HG03066 (cell line): ENCODE data around the gene PSMC3.
A peak's percentile ranks its signal among the peaks of the same experiment; 100 is the strongest.

Experiments
- ATAC-seq: cut with Tn5 transposase; IDR thresholded peaks from one replicate; pipeline ENCODE4 v1.9.1; 2021; ENCODE audit warnings: low read depth; ENCODE audit not compliant: unreplicated experiment

The PSMC3 gene

DNA sequence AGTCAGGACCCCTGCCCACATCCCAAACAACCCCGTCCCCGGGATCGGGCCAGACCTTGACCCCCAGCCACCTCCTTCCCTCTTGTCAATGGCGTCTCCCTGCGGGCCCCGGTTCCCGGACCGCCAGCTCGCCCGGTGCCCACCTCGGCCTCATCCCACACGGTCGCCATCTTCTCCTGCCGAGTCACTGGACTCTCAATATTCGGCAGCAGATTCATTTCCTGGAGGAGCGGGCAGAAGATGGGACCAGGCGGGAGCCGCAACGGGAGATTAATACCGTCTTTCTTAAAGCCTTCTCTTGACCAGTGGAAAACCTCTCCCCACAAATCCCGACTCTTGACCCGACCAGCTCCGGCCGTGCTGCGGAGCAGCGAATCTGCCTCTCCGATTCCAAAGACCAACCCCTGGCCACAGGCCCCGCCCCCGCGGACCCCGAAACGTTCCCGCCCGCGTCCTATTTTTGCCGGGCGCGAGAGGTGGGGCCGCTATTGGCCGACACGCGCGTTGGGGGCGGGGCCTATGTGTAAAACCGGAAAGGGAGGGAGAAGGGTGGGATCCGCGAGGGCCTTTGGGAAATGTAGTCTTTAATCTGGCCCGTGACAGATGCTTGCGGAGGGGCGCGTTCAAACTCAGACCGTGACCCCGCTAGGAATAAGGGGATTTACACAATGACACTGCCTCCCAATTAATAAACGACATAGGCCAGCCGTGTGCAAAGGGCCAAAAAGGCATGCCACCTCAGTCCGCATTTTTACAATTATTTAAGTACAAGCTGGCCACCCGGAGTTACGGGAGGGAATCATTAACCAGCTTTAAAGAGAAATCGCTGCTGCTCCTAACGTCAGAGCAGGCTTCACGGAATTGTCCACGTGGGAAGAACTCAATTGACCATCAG lies at the start of gene PSMC3:
Gene PSMC3, minus strand, starts transcription at position 378 of the 895 bp plus-strand sequence. Its CDS starts 160 bp downstream, at position 218.
- ATAC-seq = peak; percentile 91

DNA sequence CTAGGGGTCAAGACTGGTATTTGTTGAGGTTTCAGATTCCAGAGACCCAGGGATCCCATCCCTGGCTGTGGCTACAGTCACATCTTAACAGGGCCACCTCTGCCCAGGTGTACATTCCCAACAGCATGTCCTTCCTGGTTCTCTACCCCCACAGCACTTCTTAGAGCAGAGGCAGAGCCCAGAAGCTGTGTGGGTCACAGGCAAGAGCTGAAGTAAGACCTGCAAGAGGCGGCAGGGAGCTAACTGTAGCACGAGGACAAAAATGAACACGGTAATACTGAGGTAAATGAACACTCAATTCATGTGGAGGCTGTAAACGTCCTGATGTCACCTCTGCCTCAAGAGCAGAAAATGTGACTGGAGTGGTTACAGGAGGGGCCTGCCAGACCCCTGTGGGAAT lies 44.4 kb upstream of the PSMC3 start:
- ATAC-seq = no peak

DNA sequence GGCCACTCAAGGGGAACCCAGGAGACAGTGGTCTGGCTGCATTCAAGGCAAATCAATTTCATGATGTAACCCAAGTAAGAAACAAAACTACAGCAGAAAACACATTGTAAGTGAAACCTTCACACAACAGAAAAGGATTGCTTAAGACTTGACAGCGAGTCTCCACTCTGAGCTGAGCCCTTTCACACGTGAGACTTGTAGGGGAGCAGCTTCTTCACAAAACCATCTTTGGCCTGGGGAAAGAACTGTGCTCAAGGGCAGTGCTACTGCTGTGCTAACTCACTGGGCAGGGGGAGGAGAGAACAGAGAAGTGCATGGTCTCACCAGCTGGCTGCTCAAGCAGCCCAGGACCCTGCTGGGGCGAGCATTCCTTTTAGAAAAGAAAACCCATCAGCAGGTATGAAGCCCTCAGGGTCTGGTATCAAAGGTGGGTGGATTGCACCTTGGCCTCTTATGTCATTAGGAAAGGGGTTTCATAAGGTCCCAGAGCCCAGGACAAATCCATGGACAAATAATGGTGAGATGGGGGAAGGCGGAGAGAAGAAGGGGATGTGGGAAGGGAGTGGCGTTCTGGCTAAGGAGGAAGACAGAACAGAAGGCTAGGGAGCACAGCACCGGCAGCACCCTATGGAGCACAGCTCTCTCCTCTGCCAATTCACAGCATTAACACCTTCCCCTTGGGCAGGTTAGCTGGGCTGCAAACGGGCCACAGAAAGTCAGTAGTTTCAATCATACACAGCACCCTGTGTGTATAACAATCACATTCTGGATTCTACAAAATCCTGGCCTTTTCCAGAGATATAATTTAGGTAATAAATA lies 43.3 kb upstream of the PSMC3 start:
- no peak for ATAC-seq

DNA sequence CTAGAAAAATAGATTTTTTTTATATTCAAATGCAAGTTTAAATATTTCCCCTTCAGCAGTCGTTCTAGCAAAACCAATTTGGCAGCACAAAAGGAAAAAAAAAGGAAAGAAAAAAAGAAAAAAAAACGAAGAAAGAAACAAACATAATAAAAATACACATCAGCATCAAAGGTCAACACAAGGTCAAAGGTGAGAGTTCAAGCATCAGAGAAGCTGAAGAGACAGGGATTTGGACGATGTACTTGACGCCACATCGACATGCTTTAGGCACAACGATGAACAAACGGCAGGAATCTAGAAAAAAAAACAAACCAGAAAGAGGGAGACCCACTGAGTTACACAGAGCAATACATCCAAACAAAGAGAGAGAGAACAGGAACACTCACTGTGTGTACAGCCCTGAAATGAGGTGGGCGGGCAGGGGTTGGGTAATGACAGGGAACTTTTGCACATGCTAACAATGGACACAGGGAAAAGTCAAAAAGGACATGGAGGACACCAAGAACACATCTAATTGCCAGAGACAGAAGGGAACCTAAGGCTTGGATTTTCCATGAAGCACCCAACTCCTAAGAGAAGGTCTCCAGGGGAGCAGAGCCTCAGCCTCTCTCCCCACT lies 42.5 kb upstream of the PSMC3 start:
- ATAC-seq = no peak

DNA sequence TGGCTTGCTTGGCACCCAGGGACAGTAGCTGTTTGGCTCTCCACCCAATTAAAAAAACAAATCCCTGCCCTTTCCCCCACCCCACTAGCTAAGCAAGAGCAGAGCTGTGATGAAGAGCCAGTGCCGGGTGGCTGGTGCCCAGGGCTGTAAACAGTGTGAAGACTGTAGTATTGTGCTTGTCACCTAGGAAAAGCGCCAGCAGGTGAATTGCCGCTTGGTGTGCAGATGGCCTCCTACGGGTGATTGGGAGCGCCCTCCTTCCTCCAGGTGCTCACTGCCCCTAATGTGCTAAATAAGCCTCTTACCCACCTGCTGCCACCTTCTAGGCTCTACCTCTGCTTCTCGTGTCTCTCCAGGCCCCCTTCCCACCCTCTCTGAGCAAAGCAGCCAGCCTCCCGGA lies 41.1 kb upstream of the PSMC3 start:
- ATAC-seq = no peak

DNA sequence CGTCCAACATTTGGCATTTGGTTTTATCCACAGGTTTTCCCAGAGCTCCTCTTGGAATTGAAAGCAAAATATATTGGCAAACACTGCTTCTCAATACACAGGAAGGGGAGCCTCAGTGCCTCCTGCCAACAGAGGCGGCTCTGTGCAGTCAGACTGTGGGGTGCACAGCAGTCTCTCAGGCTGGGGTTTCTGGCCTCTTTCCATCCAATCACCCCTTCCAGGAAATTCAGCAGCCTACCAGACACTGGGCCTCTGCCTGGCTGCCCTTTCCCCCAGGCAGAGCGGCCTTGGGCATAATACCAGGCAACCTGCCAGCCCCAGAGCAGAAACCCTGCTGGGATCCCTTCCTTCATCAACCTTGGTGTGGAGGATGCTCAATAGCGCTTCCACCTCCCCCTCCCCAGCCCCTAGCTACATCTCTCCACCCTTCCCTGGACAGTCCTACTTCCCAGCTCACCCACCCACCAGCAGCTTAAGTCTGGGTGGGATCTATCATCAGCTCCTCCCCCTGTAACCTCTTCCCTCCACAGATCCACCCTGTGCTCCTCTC lies 40.5 kb upstream of the PSMC3 start:
- ATAC-seq = no peak

DNA sequence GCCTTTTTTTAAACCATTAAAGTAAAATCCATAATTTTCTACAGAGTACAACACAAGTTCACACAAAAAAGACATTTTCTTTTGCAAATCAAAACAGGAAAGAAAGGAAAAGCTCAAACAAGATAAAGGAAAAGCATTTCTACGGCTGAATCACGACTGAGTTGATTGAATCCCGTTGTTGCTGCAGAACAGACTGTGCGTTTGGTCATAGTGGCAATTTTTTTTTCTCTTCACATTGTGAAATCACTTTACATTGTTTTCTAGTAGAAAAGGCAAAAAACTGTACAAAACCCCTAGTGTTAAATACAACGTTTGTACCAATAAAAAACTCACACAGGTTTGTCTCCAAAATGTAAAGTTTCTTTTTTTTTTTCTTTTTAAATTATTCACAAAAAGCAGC lies 40.0 kb upstream of the PSMC3 start:
- no peak for ATAC-seq

DNA sequence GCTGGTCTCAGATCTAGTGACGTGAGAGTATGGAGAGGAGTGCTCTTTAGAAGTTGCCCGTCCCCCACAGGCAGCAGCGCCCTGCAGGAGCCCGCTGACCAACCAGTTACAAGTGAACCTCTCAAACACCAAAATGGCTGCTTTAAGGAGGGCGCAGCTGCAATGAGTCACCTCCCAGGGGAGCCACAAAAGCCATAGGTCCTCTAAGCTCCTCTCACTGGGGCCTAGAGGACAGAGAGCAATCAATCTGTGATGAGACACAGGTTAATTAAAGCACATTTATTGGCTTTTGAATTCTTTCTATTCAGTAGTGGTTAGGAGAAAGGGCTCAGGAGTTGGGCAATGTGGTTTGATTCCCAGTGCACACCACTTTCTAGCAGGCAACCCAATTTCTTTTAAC lies 38.2 kb upstream of the PSMC3 start:
- no peak for ATAC-seq

DNA sequence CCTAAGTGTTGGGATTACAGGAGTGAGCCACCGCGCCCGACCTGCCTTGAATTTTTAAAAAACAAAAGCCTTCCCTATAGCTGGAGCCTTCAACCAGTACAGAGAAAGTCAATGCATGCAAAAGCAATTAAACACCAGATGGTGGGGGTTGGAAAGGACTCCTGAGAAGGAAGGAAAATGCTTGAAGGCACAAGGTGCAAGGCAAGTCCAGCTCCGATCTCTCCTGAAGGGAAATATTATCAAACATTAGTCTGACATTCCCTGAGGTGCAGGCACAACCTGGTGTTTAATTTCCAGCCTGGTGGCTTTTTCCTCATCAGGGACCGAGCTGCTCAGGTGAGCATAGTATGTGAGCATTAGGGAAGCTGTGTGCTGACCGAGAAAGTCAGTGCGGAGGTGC lies 35.6 kb upstream of the PSMC3 start:
- no peak for ATAC-seq

DNA sequence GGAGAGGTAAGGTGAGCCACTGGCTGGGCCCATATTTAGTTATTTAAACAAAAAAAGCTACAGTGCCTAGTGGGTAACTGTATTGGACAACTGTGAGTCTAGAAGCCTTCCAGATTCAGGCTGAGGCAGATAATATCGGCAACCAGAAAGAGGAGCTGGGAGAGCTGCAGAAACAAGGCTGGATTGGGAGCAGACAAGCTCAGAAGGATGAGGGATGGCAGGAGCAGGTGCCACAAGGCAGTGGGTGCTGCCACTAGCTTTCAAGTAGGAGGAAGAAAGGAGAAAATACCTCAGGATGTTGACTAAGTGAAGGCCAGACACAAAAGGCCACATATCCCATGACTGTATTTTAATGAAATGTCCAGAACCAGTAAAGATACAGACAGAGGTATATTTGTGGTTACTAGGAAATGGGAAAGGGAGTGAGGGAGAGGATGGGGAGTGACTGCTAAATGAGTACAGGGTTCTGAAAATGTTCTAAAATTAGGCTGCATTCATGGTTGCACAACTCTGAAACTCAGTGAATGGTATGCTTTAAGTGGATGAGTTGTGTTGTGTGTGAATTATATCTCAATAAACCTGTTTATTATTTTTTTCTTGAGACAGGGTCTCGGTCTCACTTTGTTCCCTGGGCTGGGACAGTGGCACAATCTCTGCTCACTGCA lies 34.5 kb upstream of the PSMC3 start:
- no peak for ATAC-seq

DNA sequence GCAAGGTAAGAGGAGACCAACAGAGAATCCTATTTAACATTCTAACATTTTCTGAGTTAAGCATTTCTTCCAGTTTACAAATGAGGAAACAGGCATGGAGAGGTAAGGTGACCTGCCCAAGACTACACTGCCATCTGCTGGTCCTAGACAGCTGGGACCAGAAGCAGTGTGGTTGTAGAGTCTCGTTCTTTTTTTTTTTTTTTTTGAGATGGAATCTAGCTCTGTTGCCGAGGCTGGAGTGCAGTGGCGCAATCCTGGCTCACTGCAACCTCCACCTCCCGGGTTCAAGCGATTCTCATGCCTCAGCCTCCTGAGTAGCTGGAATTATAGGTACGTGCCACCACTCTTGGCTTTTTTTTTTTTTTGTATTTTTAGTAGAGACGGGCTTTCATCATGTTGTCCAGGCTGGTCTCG lies 28.0 kb upstream of the PSMC3 start:
- ATAC-seq = peak; percentile 71

DNA sequence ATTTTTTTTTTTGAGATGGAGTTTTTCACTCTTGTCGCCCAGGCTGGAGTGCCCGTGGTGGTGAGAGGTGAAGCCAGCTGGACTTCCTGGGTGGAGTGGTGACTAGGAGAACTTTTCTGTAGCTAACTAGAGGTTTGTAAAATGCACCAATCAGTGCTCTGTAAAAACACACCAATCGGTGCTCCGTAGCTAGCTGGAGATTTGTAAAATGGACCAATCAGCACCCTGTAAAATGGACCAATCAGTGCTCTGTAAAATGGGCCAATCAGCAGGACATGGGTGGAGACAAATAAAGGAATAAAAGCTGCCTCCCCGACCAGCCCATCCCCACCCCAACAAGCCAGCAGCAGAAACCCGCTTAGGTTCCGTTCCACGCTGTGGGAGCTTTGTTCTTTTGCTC lies 27.1 kb upstream of the PSMC3 start:
- no peak for ATAC-seq

DNA sequence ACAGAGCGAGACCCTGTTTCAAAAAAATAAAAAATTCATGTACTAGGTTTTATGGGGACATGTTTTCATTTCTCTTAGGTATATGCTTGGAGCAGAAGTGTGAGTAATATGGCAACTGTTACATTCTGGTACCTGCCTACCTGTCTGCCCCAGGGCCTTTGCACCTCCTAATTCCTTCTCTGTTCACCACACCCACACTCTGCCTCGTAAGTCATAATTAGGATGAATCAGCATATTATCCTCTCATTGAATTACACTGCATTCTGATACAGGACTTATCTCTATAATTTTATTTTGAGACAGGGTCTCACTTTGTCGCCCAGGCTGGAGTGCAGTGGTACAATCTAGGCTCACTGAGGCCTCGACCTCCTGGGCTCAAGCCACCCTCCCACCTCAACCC lies 25.8 kb upstream of the PSMC3 start:
- no peak for ATAC-seq

DNA sequence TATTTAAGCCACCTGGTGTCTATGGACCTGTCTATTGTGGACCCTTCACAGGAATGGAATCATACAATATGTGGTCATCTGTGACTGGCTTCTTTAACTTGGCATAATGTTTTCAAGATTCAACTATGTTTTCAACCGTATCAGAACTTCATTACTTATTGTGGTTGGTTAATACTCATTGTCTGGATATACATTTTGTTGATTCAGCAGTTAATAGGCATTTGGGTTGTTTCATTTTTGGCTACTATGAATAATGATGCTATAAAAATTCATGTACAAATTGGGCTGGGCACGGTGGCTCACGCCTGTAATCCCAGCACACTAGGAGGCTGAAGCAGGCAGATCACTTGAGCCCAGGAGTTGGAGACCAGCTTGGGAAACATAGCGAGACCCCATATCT lies 25.2 kb upstream of the PSMC3 start:
- ATAC-seq = no peak

DNA sequence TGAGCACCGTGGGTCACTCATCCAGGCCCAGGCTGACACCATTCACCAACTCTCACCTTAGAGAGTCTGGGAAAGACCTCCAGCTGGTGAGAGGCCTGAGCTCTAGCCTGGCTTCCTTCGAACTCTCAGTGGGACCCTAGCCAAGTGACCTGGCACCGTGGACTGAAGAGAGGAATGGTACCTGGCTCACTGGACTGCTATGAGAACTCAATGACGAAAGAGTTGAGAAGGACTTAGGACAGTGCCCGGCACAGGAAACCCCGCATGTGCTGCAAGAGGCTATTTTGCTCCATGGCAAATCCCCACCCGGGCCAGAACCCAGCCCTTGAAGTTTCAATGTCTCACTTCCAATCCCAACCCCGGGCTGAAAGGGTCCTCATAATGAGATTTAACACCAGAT lies 23.3 kb upstream of the PSMC3 start:
- no peak for ATAC-seq

DNA sequence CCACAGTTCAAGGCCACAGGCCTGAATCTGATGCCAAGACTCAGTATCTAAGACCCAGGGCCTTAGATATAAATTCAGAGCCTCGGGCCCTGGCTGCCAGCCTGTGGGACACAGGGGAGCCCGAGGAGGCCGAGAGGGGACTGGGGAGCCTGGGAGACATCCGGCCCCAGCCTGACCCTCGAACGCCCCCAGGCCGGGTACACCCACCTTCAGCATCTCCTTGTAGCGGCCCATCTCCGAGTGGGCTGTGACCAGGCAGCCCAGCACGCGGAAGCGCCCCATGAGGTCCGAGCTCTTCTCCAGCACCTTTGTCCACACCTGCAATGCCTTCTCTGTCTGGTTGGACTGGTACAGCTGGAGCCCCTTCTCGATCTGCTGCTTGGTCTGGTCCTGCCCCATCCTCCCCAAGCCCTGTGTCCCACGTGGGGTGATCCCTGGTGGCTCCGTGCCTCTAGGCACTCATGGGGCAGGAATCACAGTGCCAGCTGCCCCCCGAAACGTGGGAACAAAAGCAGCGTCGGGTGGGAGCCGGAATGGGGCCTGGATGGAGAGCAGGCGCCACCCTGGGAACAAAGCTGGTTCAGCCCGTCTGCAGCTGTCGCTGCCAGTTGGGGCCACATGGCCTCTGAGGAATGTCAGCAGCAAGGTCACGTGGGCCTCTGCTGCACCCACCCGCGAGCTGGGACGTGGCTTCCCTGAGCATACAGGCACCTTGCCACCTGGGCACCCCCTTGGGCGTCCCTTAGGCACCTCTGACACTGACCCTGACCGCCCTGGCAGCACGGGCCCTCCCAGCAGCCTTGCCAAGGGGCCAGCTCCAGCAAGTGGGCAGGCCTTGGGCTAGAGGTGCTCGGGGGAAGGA lies 22.6 kb upstream of the PSMC3 start, which contains the start of gene RAPSN:
Gene RAPSN, minus strand, starts transcription at position 571 of the 862 bp plus-strand sequence. Its CDS starts 172 bp downstream, at position 399.
- ATAC-seq = no peak

DNA sequence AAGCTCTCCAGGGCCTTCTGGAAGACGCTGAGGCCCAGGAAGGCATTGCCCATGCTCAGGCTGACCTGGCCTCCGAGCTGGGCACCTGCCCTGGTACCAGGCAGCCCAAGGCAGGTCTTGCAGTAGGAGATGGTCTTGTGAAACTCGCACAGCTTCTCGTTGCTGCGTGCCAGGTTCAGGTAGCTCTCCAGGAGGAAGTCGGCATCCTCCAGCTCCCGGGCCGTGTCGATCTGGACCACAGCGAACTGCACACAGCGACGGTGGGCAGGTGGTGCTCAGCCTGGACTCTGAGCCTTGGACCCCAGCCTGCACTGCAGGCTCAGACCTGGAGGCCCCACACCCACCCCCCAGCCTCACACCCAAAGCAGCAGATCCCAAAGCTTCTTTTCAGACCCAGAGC lies 21.7 kb upstream of the PSMC3 start:
- ATAC-seq = no peak

DNA sequence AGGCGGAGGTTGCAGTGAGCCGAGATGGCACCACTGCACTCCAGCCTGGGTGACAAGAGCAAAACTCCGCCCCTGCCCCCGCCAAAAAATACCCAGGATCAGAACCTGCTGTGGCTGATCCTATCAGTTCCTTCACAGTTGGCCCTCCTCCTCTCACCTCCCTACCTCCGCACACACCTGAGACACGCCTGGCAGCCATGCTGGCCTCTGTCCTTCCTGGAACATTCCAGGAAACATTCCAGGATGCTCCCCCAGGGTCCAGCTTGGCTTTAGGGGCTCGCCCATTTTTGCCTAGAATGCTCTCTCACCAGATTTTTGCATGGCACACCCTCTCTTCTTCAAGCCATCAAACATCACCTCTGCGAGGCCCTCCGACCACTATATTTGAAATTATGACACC lies 20.6 kb upstream of the PSMC3 start:
- ATAC-seq = no peak

DNA sequence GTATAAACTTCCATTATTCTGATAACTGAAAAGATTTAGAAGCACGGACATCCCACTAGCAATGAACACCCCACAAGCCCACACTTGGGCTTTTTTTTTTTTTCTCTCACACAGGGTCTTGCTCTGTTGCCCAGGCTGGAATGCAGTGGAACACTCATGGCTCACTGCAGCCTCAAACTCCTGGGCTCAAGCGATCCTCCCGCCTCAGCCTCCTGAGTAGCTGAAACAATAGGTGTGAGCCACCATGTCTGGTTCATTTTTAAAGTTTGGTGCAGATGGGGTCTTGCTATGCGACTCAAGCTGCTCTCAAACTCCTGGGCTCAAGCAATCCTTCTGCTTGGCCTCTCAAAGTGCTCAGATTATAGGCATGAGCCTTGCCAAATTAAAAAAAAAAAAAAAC lies 19.6 kb upstream of the PSMC3 start:
- no peak for ATAC-seq
